GM21360 (cell line): ENCODE measurements around the gene MOCS2.
A peak's percentile ranks its signal among the peaks of the same experiment; 100 is the strongest.

ENCODE experiments used
- ATAC-seq: cut with Tn5 transposase; IDR thresholded peaks from one replicate; pipeline ENCODE4 v1.9.1; 2021; ENCODE audit warnings: mild to moderate bottlenecking, moderate library complexity; ENCODE audit not compliant: unreplicated experiment

MOCS2 gene

DNA sequence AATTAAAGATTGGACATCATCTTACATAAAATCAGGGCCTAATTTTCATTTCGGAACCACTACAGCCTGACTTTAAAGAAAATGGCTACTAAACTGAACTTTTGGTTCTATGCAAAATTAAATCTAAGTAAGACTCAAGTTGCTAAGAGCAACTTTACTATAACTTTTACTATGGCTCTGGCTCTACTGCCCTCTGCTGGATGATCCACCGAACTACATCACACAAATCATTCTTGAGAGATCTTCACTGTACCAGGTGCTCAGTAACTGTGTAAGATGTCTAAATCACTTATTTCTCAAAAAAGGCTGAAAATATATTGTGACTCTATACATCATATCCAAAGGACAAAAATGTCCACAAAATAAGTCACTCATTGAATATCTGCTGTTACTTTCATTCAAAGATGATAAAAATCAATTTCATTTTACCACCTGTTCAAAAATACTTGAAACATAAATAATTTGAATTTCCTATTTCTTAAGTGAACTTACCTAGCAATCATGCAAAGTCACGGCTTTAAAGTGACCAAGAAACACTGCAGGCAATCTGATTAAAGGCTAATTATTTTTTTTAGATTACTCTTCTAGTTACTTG lies 13.5 kb downstream of the MOCS2 start:
- peak; percentile 65 for ATAC-seq

DNA sequence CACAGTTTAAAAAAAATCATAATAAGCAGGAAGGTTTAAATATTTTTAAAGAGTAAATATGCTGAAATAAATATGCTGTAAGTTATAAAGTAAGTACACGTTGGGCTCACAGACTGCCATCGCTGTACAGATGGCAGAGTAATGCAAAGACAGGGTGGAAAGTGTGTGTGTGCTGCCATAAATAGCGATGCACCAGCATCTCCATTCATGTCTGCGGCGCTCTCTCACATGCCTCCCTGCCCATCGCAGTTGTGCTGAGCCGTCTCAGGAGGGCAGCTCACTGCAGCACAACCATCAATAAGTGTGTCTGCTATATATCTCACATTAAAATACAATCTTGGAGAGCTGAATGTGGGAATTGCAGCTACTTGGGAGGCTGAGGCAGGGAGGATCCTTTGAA lies 14.3 kb downstream of the MOCS2 start:
- no peak for ATAC-seq

DNA sequence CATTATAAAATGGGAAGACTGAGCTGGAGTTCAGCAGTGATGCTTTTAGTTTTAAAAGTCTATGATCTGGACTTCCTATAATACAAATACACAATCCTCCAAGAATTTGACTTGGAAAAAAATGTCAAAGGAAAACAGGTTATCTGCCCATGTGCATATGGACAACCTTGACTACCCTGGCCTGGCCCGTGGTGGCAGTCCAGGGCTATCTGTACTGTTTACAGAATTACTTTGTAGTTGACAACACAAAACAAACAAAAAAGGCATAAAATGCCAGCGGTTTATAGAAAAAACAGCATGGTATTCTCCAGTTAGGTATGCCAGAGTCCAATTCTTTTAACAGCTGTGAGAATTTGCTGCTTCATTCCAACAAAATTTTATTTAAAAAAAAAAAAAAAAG lies 17.3 kb downstream of the MOCS2 start:
- ATAC-seq, result no peak

DNA sequence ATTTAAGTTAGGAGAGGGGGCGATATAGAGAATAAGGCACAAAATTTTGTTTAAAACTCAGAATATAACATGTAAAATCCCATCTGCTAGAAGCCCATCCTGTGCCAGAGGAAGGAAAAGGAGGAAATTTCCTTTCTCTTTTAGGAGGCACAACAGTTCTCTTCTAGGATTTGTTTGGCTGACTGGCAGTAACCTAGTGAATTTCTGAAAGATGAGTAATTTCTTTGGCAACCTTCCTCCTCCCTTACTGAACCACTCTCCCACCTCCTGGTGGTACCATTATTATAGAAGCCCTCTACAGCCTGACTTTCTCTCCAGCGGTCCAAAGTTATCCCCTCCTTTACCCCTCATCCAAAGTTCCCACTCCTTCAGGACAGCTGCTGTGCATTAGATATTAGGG lies 18.3 kb downstream of the MOCS2 start:
- no peak for ATAC-seq

DNA sequence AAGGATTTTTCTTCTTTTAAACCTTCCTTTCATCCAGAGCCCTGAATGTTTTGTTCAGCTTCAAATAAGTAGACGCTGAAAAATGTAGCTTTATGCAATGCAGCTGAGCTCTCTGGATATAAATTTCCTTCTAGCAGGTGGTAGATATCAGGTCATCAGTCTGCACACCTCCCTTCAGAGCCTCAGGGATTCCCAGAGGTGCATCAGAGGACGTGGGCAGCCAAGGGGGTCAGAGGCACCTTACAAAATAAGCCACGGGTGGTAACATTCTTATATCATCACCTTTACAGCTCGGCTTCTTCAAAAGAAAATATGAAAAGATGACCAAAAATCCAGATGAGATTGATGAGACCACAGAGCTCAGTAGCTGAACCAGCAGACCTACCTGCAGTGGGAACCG lies 19.3 kb downstream of the MOCS2 start:
- ATAC-seq, result no peak

DNA sequence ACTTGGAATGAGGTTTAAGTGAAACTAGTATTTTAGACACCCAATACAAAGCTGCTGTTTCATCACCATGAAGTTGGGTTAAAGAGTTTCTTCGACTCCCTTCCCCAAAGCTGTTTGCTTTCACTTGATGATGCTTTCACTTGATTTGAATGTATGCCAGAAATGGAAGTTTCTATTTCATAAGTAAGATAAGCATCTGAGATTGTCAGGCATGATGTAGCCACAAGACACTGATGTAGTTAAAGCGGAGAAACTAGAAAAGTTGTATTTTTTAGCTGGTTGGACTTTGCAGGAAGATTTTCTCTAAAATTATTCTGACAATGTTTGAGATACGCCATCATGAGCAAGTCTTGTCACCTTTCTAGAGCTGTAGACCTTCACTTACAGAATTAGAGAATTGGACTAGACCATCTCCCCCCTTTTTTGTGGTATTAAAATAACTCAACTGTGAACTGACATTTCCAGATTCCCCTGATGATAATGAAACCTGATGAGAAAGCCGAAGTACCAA lies 20.0 kb downstream of the MOCS2 start:
- ATAC-seq, result peak; percentile 87

DNA sequence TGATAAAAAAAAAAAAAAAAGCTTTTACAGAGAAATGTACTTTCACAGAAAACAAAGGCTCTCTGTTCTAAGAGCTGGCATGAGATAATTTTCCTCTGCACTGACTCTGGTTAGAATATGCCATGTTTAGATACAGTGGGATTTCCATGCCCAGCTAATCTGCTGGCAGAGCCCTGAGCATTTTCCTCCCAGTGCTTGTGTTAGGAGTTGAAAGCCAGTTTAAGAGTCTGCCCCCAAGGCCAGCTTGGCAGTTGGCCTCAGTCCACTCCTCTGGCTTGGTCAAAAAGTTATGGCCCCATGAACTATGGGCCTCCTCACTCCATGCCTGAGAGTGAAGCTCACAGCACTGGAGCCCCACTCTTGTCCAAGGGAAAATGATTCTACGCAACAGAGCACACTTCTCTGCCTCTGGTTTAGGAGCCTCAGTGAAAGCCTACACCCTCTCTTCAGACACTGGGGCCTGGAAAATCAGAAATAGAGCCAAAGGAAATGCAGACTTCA lies 21.9 kb downstream of the MOCS2 start:
- ATAC-seq, result no peak

DNA sequence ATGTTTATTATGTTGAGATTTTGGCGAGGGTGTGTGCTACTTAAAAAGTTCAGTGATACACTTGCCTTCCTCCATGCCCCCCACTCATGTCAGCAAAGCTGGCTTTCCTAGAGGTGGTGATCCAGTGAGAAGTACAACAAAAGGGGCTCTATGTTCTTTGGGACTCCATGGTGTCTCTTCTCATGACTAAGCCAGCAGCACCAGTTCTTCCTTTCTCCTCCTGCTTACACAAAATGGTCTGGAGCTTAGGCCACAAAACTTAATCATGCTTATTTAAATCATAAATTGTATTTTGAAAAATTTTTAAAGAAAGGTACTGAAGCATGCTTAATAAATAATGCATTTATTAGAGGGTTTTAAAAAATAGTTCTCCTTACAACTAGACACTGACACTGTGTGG lies 22.4 kb downstream of the MOCS2 start:
- no peak for ATAC-seq

DNA sequence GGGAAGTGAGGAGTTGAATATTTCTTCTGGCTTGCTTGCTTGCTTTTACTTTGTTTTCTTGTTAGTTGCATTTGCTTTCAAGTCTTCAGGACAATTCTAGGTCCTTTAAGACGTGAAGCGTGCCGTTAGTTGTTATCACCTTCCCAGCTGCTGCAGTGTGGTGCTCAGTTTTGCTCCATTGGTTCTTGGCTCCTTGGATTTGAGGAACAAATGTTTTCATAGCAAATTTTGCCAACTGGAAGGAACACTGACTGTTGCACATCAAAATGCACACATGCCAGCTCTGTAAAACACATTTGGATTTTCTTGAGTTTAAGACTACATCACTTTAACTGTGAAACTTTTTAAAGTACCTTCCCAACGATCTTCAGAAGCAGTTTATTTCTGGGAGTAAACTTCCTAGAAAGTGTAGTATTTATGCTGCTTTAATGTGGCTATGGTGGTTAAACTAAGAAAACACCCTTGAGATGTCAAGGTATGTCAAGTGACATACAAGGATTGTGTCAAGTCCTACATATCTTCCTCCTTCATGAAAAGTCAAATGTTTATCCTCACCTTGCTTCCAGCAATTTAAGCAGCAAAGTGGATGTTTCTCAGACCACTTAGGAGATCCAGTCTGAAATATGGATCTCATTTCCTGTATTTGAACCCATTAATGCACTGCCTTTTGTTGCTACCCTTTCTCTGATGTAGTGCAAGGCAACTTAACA lies 24.9 kb downstream of the MOCS2 start:
- ATAC-seq, result no peak

DNA sequence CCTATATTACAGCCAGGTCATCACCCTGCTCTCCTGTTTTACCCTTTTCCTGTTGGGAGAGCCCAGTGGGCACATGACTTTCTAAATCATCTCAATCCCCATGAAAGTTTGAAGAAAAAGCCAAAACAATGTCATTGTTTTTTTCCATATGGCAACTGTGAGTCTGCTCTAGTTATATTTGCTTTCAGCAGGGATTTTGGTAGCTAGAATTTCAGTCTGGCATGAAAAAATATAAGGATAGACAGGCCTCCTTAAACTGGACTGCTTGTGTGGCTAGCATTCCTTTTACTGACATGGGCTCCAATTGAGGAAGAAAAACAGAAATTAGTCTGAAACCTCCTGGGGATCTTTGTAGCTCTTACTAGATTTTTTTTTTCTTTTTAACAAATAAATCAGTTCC lies 25.6 kb downstream of the MOCS2 start:
- ATAC-seq, result no peak

DNA sequence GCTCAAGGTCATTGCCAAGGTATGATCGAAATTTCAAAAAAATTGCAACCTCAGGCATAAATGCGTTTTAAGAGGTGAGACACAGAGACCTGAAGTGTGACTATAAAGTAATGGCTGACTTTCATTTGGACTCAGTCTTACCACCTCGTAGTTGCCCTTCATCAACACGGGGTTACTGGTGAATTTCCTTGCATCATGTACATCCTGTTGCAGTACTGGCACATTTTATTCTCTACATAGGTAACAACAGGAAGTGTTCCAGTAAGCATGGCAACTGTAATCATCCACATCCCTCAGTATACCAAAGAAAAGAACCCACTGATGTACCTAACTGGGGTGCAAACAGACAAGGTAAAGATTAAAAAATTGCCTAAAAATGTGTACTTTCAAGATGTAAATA lies 29.3 kb downstream of the MOCS2 start:
- ATAC-seq, result no peak

DNA sequence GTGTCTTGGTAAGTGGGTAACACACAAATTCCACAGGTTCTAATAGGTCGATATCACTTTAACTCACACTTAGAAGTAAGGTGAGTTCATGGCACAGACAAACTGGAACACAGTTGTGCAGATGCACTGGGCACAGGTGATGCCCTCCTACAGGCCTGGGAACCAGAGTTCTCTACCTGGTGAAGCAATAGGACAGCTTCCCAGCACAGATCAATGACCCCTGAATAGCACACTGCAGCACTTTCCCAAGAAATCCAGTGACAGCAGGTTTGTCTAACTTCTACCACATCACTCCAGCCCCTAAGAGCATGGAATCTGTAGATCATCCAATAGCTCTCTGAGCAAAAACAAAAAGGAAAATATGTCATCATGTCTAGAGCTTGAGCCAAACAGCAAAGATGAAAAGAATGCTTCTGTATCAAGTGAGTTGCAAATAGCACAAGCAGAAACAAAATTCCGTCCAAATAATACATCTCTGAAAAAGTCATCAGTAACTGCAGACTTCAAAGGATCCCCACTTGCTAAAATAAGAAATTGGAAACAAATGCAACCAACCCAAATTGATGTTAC lies 33.5 kb downstream of the MOCS2 start:
- ATAC-seq, result no peak

DNA sequence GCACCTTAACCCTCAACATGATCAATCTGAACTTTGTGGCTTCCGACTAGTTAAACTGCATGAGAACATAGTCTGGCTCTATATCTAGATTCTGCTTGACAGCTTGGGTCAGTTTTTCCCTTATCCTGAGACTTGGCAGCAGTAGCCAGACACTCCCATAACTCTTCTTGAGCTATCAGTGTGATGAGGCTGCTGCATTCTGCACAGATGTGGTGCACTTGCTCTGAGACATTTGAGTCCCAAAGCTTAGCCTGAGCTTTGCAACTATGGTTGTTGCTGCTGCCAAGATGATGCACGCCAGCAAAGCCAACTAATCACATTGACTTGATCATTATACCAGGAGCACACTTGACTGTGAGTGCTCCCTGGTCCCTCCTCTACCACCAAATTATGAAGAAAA lies 36.2 kb downstream of the MOCS2 start:
- no peak for ATAC-seq

DNA sequence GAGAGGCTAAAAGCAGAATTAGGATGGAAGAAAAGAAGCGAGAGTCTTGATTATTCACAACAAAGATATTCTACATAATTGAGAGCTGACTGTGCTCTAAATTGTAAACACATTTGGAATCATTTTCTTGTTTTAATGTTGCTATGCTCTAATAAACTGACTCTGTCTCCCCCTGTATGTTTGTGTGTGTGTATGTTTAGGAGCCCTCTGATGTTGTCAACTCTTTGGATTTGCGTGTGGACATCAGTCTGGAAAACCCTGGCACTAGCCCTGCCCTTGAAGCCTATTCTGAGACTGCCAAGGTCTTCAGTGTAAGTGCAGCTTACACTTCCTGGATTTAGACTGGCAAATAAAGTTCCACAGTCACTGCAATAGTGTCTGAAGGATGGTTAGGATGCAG lies 37.8 kb downstream of the MOCS2 start:
- ATAC-seq, result no peak

DNA sequence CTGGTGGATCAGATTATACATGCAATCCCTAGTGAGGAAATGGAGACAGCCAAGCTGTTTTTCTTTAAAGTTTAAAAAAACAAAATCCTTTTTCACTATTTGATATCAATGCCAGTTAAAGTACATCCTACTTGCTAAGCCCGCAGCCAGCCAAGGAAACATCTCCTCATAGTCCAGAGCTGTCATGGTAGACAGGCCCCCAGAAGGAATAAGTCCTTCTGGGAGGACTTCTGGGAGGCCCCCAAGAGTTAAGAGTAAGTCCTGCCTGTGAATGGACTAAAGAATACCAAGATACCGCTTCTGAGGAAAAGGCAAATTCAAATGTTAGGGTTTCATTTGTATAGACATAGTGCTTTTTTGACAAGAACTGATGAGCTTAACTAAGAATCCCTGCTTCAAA lies 38.3 kb downstream of the MOCS2 start:
- no peak for ATAC-seq

DNA sequence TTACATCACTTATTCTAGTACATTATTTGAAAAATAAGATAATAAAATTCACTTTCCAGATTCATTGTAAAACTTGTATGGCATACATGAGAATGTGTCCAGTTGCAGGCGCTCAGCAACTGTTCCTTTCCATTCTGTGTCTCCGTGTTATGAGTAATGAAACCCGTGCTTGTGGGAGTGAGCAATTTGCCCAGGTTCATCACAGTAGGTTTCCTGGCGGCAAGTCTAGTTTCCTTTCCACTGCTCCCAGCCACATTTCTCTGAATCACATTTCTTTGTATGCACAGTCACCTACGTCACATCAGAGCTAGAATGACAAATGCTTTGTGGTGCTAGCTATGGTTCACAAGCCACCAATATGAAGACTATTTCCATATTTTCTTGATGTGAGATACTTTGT lies 39.9 kb downstream of the MOCS2 start:
- no peak for ATAC-seq

DNA sequence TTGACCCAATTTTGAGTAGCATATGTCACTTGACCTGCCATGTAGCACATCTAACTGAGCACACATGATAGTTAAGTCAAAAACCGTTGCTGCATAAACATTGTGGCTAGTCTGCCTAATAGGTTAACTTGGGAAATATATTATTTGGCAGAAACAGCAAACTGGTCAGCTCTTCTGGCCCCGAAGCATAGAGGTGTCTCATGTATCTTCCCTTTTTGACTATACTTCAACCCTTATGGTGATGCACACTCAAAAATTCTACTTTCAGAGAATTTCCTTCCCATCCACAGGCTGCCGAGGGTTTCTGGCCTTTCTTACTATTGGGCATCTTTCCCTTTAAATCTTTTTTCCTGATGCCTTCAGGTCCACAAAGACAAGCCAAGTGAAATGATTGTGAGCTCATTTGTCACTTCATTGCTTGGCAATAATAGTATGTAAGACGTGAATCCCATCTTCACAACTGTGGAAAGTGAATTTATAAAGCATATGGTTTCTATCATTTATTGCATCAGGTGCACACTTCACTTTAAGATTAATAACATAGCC lies 41.2 kb downstream of the MOCS2 start:
- ATAC-seq, result no peak

DNA sequence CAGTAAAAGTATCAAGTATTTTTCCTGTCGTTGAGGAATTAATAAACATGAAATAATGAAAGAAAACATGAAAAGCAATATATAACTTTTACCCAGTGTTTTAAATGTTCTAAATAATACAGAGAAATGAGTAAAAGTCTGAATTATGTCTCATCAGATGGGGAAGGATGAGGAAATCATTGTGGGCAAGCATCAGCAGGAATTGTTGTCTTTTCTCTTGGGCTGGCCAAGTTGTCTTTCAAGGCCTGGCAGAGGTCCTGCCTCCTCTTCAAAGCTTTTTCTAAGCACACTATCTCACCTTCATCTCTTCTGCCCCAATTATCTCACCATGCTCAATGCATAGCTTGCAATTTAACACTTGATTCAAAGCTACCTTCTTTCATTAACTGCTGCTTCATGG lies 41.9 kb downstream of the MOCS2 start:
- no peak for ATAC-seq

DNA sequence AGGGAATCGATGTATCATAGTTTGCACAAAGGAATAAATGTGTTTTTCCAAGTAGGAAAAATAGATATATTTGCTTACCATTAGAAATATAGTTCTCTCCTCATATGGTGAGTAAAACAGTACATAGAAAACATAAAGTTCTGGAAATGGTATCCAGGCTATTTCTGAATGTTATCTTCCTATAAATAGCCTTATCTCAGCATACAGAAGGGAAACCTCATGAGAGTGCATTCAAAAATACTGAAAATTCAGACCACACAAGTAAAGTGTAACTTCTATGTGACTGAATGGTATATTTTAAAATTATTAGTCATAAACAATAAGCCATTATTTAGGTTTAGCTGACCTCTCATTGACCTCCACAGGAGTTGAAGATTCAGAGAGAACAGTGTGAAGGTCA lies 43.5 kb downstream of the MOCS2 start:
- ATAC-seq, result no peak

DNA sequence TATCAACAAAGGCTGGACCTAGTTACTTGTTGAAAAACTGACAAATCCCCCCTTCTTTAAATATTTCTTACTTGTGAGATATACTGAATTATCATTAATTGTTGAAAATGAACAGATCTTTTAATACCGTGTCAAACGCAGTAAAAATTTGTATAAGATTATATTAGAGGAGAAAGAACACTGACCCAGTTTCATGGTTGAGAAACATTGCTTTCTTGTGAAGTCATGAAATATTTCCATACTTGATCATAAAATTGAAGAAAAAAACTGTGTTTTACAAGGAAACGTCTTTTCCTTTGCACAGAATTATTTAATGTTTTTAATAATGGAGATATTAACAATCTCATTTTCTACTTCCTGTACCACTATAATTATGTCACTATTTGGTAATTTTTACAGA lies 45.8 kb downstream of the MOCS2 start:
- ATAC-seq, result no peak

DNA sequence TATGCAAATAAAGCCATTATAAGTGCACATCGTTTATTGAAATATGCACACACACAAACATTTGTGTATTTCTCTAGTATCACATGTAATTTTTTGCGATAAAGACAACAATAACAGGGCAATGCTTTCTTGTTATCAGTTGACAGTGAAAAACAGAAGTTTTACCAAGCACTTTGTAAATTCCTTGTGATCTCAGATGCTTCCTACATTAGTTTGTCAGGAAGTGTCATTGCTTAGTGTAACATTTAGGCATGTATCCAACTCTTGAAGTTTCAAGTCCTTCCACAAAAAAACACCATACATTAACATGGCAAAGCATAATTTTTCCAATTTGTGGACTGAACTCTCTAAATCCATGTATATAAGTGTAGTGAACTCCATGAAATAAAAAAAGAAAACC lies 46.4 kb downstream of the MOCS2 start:
- no peak for ATAC-seq

DNA sequence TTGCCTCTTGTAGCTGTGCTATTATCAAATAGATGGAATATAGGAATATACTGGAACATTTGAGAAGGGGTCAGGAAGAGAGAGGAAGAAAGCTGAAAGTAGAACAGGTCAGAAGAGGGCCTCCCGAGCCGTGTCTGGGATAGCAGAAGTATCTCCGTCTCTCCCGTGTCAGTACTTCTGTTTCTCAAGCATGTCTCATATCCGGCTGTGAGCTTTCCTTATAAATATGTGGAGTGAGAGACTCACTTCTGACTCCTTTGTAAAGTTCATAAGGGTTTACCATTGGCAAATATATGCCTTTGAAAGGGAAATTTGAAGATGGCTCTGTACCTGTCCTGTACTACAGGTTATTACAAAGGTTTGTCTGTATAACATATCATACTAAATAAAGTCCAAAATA lies 50.3 kb downstream of the MOCS2 start:
- ATAC-seq, result no peak
